Breast epithelium (tissue), 4 donors: ENCODE measurements around the gene SLC35G3. TPM values are rescaled to one million over a fixed set of nuclear protein-coding genes. Genes with fewer than 3 reads are reported as not detected.

Experiments
- DNase-seq, 2 donors: peaks; one replicate each; pipeline ENCODE4 v3.0.0-alpha.2; 2019; ENCODE audit warnings: low spot score in 2 of 2
- H3K27ac ChIP-seq, 2 donors: fragments of 200-600 bp; sonication (generic) in 1 of 2; one replicate each; pipeline ENCODE4 v1.5.1; 2016 to 2019; ENCODE audit warnings: mild to moderate bottlenecking in 1 of 2
- H3K27me3 ChIP-seq, 2 donors: fragments of 200-600 bp; sonication (generic) in 1 of 2; one replicate each; pipeline versions ENCODE4 v1.5.1 to v1.6.0; 2017 to 2019; ENCODE audit warnings: control low read depth in 1 of 2, mild to moderate bottlenecking in 1 of 2
- H3K36me3 ChIP-seq: fragments of 200-600 bp; one replicate; pipeline ENCODE4 v1.5.1; 2019
- H3K4me1 ChIP-seq, 2 donors: fragments of 200-600 bp; sonication (generic); one replicate each; pipeline ENCODE4 v1.5.1; 2016 to 2019; ENCODE audit warnings: control low read depth in 1 of 2
- H3K4me3 ChIP-seq, 3 donors: fragments of 200-600 bp; sonication (generic); 1 replicate in 2 of 3; 2 replicates in 1 of 3; pipeline ENCODE4 v1.5.1; 2016 to 2019; ENCODE audit warnings: mild to moderate bottlenecking in 3 of 3, moderate library complexity in 2 of 3
- H3K9me3 ChIP-seq, 2 donors: fragments of 200-600 bp; sonication (generic) in 1 of 2; one replicate each; pipeline ENCODE4 v1.5.1; 2016 to 2019; ENCODE audit warnings: control low read depth in 1 of 2
- CTCF ChIP-seq, 3 donors: fragments of 450-650 bp; IDR thresholded peaks; one replicate each; pipeline ENCODE4 v1.5.1; 2016 to 2017; ENCODE audit warnings: antibody characterized with exemption in 3 of 3, mild to moderate bottlenecking in 3 of 3, moderate library complexity in 3 of 3
- POLR2A ChIP-seq: fragments of 450-650 bp; IDR thresholded peaks from one replicate; pipeline ENCODE4 v1.6.1; 2016; ENCODE audit warnings: antibody characterized with exemption, mild to moderate bottlenecking, moderate library complexity
- POLR2AphosphoS5 ChIP-seq, 3 donors: sonication (generic); formaldehyde crosslinking; IDR thresholded peaks; one replicate each; pipeline ENCODE4 v1.6.1; 2017; ENCODE audit warnings: antibody characterized with exemption in 3 of 3
- intact Hi-C: fragments of 100-400 bp; cut with DNase I; formaldehyde crosslinking; loops from one replicate; pipeline ENCODE4 v1.15.1; 2023; ENCODE audit warnings: low total_unique reads
- total RNA-seq, 3 donors: library from RNA; depleted of rRNA; stranded (reverse); fragments of >200 nt; gene quantifications; one replicate each; pipeline ENCODE4 v1.1.0, GENCODE V29; 2016

SLC35G3 gene
- total RNA-seq, 3 donors from 2014 or later, result not detected

- no peak for TF ChIP-seq POLR2A
- TF ChIP-seq CTCF (IDR thresholded peaks at IDR 0.05), result no peak
- TF ChIP-seq POLR2AphosphoS5 (IDR thresholded peaks at IDR 0.05), result no peak
Observed at GRCh38 chr17:35147375-35147905, 46.8 kb downstream of the SLC35G3 start, which contains the start of gene UNC45B. UNC45B (plus strand) TSS chr17:35147817; CDS start chr17:35148264, 447 bp downstream.

GRCh38 chr17:35146214-35146833 is 47.9 kb downstream of the SLC35G3 start:
- no peak overlapping the region for H3K4me3 ChIP-seq
- H3K27me3 ChIP-seq, result no peaks in the 10 kb centered on the region
- intact Hi-C loops, result no loop called here
- no peak overlapping the region for H3K27ac ChIP-seq
- H3K4me1 ChIP-seq, result no peaks in the 10 kb centered on the region
- TF ChIP-seq POLR2A (no peak), CTCF (IDR thresholded peaks at IDR 0.05) (no peak), POLR2AphosphoS5 (IDR thresholded peaks at IDR 0.05) (no peak)
- no peaks in the 10 kb centered on the region for H3K9me3 ChIP-seq
- no peaks in the 10 kb centered on the region for H3K36me3 ChIP-seq
- DNase-seq, result no peak

More at GRCh38 chr17:35147375-35147905, 46.8 kb downstream of the SLC35G3 start, which contains the start of gene UNC45B:
- Histone ChIP-seq H3K9me3 (no peaks in the 10 kb centered on the region), H3K4me1 (no peaks in the 10 kb centered on the region), H3K36me3 (no peaks in the 10 kb centered on the region), H3K27ac (no peak within 1 kb of the TSS), H3K27me3 (no peaks in the 10 kb centered on the region), H3K4me3 (no peak within 1 kb of the TSS)
- intact Hi-C loops, result no loop called here
- DNase-seq, result no peak

- intact Hi-C loops, result no loop called here
- H3K27ac ChIP-seq, result no peak overlapping the region
- no peaks in the 10 kb centered on the region for H3K36me3 ChIP-seq
- no peak for DNase-seq
- no peak overlapping the region for H3K4me3 ChIP-seq
- peaks cover 0 to 6% of the 10 kb centered on the region in 2 donors for H3K4me1 ChIP-seq
- H3K9me3 ChIP-seq, result no peaks in the 10 kb centered on the region
- no peaks in the 10 kb centered on the region for H3K27me3 ChIP-seq
- TF ChIP-seq CTCF (IDR thresholded peaks at IDR 0.05), result no peak
- TF ChIP-seq POLR2A, result no peak
- TF ChIP-seq POLR2AphosphoS5 (IDR thresholded peaks at IDR 0.05), result no peak
Observed at GRCh38 chr17:35144840-35145239, 49.4 kb downstream of the SLC35G3 start.

Other genes starting within 250 kb of the SLC35G3 start
- gene CCT6B, start 232.9 kb downstream of the SLC35G3 start, total RNA-seq, result 1 to 10 TPM; 4.4 to 4.8 (median 4.6) TPM
- gene ZNF830, start 232.9 kb downstream of the SLC35G3 start, total RNA-seq, result 10 to 100 TPM; 11.4 to 17.6 (median 15.1) TPM
- gene LIG3, start 213.9 kb downstream of the SLC35G3 start, total RNA-seq, result 100 to 1,000 TPM in 1 of 3 donors, 10 to 100 TPM in 2; 13.8 to 159 (median 54.0) TPM
- gene RFFL, start 130.7 kb downstream of the SLC35G3 start, total RNA-seq, result 10 to 100 TPM; 13.8 to 27.5 (median 19.4) TPM
- gene RAD51D, start 74.5 kb downstream of the SLC35G3 start, total RNA-seq, result 10 to 100 TPM in 2 of 3 donors, 1 to 10 TPM in 1; 7.9 to 12.6 (median 10.5) TPM
- not detected for gene FNDC8, start 72.8 kb downstream of the SLC35G3 start, total RNA-seq
- 10 to 100 TPM; 15.2 to 32.1 (median 18.2) TPM for gene NLE1, start 52.1 kb downstream of the SLC35G3 start, total RNA-seq
- not detected for gene UNC45B, start 46.6 kb downstream of the SLC35G3 start, total RNA-seq
- 10 to 100 TPM; 29.8 to 35.0 (median 34.1) TPM for gene SLFN5, start 48.7 kb upstream of the SLC35G3 start, total RNA-seq
- gene SLFN11, start 179.2 kb upstream of the SLC35G3 start, total RNA-seq, result 10 to 100 TPM; 26.9 to 57.1 (median 40.0) TPM
- 10 to 100 TPM in 2 of 3 donors, 1 to 10 TPM in 1; 6.4 to 12.4 (median 11.5) TPM for gene SLFN12, start 238.1 kb upstream of the SLC35G3 start, total RNA-seq